ENCODE measurements around the gene OXT. TPM values are rescaled to one million over a fixed set of nuclear protein-coding genes. Genes with fewer than 3 reads are reported as not detected.

The OXT gene
- total and polyA plus RNA-seq, 2 of the 8 experiments (the other 6 are each of a cell fraction or from before 2014, with no cell fraction given), result not detected

DNA sequence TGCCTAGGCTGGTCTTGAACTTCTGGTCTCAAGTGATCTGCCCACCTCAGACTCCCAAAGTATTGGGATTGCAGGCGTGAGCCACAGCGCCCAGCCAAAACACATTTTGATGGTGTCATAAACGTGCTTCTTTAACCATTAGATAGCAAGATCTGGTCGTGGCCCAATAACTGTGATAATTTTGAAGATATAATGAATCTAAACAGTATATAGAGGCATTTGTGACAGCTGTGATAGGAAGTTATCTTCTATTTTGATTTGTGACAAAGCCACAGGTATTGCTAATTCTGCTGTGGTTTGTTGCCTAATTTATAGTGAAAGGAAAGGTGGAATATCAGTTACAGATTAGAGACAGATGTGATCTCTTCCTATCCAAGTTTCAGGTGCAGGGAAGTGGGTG, 695 bp upstream of the OXT start:
- no peak overlapping the region for H3K23ac ChIP-seq (ENCODE audit: insufficient read length)
- no peak overlapping the region for H2BK12ac ChIP-seq (ENCODE audit: low read depth, low read length)
- H2BK20ac ChIP-seq (ENCODE audit: low read length), result no peak overlapping the region
- H3K23me2 ChIP-seq (ENCODE audit: low read depth, low read length), result peaks cover 3% of the 10 kb centered on the region; the same call in 1 of the 2 replicates
- no peaks in the 10 kb centered on the region for H4K20me1 ChIP-seq (replicated peaks in 1 of 2; ENCODE audit: control insufficient read depth in 1 of 2, insufficient read depth in 2 of 2, low read length in 2 of 2)
- H3K9ac ChIP-seq (replicated peaks in 1 of 4; ENCODE audit: extremely low read depth in 1 of 4, low read depth in 3 of 4, low read length in 3 of 4), result no peak overlapping the region
- H2BK5ac ChIP-seq (ENCODE audit: low read depth, low read length), result no peak overlapping the region
- FAIRE-seq, result no peak
- no peak overlapping the region for H4K91ac ChIP-seq (replicated peaks; ENCODE audit: insufficient read length, low read length)
- no peak overlapping the region for H3K27ac ChIP-seq (ENCODE audit: low read depth, low read length)
- POLR2A ChIA-PET (ENCODE audit: partially characterized antibody), result no interaction called here
- peaks cover 11 to 30% (median 27%) of the 10 kb centered on the region in 4 experiments for H3K27me3 ChIP-seq (replicated peaks in 1 of 4; ENCODE audit: control insufficient read depth in 3 of 4, extremely low read depth in 1 of 4, insufficient read depth in 3 of 4, low read length in 3 of 4)
- no peak overlapping the region for H3K14ac ChIP-seq (ENCODE audit: insufficient read length)
- no peak overlapping the region for H3K4me3 ChIP-seq (ENCODE audit: extremely low read depth in 1 of 4, insufficient read depth in 2 of 4, low read depth in 3 of 4, low read length in 4 of 4)
- no peak for DNase-seq (ENCODE audit: low read depth in 1 of 2, low spot score in 2 of 2)
- no peak overlapping the region for H3K4me2 ChIP-seq (ENCODE audit: insufficient read depth in 1 of 2, low read depth in 2 of 2, low read length in 2 of 2)
- no peak overlapping the region for H2AK5ac ChIP-seq (ENCODE audit: low read depth, low read length)
- CTCF ChIA-PET (ENCODE audit: partially characterized antibody), result interaction anchor here (0.9 to 4.6 kb wide), 4 partner anchors 15 to 94 kb away, joined by 3 to 23 read pairs (median 4); no protein-coding TSS in a partner anchor
- no peak overlapping the region for H2AFZ ChIP-seq (ENCODE audit: low read length)
- H2BK15ac ChIP-seq (ENCODE audit: low read length), result no peak overlapping the region
- no peaks in the 10 kb centered on the region for H3K79me2 ChIP-seq (ENCODE audit: control insufficient read depth in 1 of 2, insufficient read depth in 2 of 2, low read length in 2 of 2)
- H3K9me3 ChIP-seq (ENCODE audit: insufficient read depth in 2 of 2, low read depth in 1 of 2, low read length in 1 of 2), result peaks cover 2 to 5% of the 10 kb centered on the region in 2 experiments; a peak in 2 of 4 replicates
- H3K18ac ChIP-seq (ENCODE audit: extremely low read depth, low read length), result no peak overlapping the region
- WGBS, 2 experiments (ENCODE audit: extremely low coverage in 1 of 2, insufficient coverage in 1 of 2, insufficient read length in 1 of 2, insufficient replicate concordance in 2 of 2, low coverage in 1 of 2, low lambda C conversion rate in 2 of 2, missing lambda C conversion rate in 1 of 2), result 93% methylated on average over 4 of the region's 4 CpGs; no CpG with 5 or more reads in 1 of the 2 experiments
- no peak overlapping the region for H4K5ac ChIP-seq (ENCODE audit: insufficient read length, low read depth, low read length)
- H3K79me1 ChIP-seq (ENCODE audit: low read depth, low read length), result no peaks in the 10 kb centered on the region
- no peaks in the 10 kb centered on the region for H3K36me3 ChIP-seq (ENCODE audit: control insufficient read depth in 2 of 4, insufficient read depth in 4 of 4, low read length in 3 of 4)
- H4K8ac ChIP-seq (ENCODE audit: extremely low read depth, insufficient read depth, low read length), result no peak overlapping the region
- TF ChIP-seq CBX8 (IDR thresholded peaks at IDR 0.05; ENCODE audit: borderline replicate concordance, low read depth, low read length) (no peak), KDM5A (IDR thresholded peaks at IDR 0.05; ENCODE audit: low read length) (no peak)
- H3K4ac ChIP-seq (replicated peaks; ENCODE audit: insufficient read length, low read depth, low read length), result no peak overlapping the region
- peaks cover 0 to 8% (median 3%) of the 10 kb centered on the region in 4 experiments; a peak in 5 of 7 replicates for H3K4me1 ChIP-seq (replicated peaks in 1 of 4; ENCODE audit: control insufficient read depth in 3 of 4, insufficient read depth in 4 of 4, low read length in 3 of 4)
- H3K56ac ChIP-seq (replicated peaks; ENCODE audit: insufficient read length, low read depth, low read length), result no peak overlapping the region
- H2BK120ac ChIP-seq (replicated peaks; ENCODE audit: low read depth, low read length), result no peak overlapping the region

Measured in H1 (cell line).